GM18517 (cell line): Measurements from ENCODE around the gene LRRC8E.
"Not testable (repeated sequence)": the region's sequence is repeated elsewhere in the genome, so short reads cannot be mapped to it uniquely, and the experiment has no call there.

ENCODE experiments used
- ATAC-seq: cut with Tn5 transposase; IDR thresholded peaks from one replicate; pipeline ENCODE4 v1.9.1; 2021; ENCODE audit warnings: mild to moderate bottlenecking, moderate library complexity; ENCODE audit not compliant: unreplicated experiment

The LRRC8E gene

DNA sequence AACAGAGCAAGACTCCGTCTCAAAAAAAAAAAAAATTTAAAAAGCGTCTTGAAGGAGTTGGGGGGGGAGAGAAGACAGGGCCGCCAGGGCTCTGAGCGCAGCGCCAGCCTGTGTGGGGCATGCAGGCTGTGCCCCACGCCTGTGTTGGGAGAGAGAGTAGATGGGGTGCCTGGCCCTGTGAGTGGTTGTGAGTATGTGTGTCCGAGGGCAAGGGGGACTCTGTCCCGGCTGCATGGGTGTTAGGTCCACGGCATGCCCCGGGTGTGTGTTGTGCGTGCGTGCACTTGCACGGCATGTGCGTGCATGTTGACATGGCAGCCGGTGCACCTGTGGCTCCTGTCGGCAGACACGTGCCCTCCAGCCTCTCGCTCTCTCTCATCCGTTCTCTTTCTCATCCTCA lies 18.8 kb downstream of the LRRC8E start:
- no peak for ATAC-seq

DNA sequence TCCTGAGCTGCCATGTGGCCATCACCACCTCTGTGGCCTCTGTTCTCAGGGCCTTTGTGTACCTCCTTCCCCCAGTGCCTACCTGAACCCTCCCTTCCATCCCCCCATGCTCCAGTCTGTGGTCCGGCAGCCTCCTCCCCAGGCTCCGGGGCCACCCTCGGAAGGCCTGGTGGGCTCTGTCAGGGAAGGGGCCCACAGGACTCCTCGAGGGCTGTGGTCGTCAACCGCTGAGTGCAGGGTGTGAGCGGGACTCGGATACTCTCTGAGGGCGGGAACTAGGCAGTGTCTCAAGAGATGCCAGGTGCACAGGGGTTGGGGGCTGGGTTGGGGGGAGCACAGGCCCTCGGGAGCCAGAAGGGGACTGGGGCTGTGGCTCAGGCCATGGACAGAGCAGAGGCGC lies 19.2 kb downstream of the LRRC8E start:
- no peak for ATAC-seq

DNA sequence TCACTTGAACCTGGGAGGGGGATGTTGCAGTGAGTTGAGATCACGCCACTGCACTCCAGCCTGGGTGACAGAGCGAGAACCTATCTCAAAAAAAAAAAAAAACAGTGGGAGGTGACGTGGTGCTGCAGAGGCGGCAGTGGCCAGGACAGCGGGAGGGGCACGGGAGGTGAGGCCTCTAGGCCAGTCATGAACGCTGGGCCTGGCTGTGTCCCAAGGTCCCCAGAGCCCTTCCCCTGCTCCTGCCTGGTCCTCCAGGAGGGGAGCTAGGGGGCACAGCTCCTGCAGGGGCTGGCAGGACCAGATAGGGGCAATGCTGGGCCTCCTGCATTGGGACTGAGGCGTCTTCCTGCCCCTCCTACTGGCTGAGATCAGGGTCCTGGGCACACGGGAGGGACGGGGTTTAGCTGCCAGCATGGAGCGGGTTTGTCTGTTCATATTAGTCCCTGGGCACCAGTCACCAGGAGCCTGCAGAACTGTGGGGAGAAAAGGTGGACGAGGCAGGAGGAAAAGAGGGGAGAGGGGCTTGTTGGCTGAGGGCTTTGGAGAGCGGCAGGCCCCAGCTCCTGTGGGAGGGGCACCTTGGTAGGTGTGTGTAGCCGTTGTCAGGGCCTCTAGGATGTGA lies 19.9 kb downstream of the LRRC8E start:
- no peak for ATAC-seq

DNA sequence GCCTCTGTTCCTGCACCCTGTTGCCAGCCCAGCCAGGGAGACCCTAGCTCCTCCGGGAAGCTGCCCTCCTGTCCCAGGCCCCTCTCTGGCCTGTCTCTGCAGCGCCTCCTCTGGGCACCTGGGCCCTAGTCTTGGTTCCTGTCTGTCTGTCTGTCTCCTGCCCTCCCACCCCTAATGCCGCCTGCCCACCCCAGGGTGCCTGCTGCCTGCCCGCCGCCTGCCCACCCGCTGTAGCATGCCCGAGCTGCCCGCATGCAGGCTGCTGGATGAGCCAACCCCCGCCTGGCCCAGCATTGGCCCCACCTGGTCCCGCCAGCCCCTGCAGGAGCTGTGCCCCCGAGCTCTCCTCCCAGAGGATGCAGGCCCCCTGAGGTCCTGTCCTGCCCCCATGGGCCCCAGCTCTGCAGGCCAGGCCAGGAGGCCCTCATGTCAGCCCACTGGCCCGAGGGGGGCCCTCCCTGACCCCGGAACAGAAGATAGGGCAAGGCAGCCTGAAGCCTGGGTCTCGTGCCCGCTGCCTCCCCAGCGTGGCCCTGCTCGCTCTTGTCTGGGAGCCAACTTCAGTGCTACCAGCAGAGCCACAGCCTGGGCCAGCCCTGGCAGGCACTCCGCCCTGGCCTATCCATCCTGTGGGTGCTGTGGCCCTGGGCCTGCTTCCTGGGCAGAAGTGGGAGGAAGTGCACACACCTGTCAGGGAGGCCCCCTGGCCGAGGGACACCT lies 20.6 kb downstream of the LRRC8E start:
- no peak for ATAC-seq

DNA sequence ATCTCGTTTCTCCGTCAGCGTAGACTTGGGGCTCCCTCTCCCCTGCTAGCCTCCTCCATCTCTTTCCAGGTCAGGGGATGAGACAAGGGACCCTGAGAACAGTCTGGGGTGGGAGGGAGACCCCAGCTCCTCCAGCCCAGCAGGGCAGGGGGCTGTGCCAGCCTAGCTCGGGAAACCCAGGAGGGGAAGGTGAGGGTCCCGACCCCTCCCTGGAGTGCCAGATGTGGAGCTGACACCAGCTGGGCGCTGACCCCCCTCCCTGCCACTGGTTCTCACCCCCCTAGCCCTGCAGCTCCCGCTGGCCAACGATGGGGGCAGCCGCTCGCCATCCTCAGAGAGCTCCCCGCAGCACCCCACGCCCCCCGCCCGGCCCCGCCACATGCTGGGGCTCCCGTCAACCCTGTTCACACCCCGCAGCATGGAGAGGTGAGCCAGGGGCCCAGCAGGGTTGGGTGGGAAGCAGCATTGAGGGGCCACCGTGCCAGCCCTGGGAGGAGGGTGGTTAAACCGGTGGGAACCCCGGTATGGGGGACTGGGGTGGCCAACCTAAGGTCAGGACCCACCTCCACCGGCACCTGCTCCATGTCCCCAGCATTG lies 21.3 kb downstream of the LRRC8E start:
- ATAC-seq, result no peak

DNA sequence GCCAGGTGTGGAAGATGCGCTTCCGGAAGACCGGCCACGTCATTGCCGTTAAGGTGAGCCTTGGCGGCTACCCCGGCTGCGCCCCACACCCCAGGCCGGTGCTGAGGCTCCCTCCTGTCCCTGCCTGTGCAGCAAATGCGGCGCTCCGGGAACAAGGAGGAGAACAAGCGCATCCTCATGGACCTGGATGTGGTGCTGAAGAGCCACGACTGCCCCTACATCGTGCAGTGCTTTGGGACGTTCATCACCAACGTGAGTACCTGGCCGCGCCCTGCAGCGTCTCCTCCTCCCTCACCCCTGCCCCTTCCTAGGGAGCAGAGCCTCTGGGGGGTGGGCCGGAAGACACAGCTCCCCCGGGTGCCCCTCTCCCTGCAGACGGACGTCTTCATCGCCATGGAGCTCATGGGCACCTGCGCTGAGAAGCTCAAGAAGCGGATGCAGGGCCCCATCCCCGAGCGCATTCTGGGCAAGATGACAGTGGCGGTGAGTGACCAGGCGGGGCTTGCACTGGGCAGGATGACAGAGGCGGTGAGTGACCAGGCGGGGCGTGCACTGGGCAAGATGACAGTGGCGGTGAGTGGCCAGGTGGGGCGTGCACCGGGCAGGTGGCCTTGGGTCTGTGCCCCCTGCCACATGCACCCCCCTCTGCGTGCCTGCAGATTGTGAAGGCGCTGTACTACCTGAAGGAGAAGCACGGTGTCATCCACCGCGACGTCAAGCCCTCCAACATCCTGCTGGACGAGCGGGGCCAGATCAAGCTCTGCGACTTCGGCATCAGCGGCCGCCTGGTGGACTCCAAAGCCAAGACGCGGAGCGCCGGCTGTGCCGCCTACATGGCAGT lies 22.2 kb downstream of the LRRC8E start:
- ATAC-seq, result no peak

DNA sequence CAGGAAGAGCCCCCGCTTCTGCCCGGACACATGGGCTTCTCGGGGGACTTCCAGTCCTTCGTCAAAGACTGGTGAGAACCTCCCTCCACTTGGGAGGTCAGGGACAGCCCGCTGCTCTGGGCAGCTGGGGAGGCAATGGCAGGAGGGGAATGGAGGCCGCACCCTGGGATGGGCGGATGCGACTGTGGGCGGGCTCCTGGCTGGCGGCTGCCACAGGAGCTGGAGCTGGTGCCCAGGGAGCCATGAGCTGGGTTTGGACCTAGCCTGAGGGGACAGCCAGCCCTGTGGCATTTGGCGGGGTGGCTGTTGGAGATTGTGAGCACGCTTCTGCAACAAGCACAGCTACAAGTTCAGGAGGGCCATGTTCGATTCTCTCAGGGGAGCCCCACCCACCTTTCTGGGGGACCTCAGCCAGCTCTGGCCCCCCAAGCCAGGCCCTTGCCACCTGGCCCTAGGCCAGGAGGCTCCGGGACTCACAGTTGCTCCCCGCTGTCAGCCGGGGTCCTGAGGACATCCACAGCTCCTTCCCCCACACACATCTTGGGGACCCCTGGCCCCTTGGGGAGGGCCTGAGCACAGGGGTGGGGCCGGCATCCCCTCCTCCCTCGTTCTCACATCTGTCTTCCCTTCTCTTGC lies 23.3 kb downstream of the LRRC8E start:
- no peak for ATAC-seq

DNA sequence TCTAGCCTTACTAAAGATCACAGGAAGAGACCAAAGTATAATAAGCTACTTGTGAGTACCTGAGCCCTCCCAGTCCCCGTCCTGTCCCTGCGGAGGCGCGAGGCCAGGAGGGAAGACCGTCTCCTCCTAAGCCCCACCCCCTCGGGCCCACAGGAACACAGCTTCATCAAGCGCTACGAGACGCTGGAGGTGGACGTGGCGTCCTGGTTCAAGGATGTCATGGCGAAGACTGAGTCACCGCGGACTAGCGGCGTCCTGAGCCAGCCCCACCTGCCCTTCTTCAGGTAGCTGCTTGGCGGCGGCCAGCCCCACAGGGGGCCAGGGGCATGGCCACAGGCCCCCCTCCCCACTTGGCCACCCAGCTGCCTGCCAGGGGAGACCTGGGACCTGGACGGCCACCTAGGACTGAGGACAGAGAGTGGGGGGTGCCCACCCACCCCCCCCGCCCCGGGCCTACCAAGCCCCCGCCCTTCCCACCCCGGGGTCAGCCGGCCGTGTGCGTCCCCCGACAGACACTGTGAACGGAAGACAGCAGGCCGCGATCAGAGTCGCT lies 23.9 kb downstream of the LRRC8E start:
- ATAC-seq, result no peak

DNA sequence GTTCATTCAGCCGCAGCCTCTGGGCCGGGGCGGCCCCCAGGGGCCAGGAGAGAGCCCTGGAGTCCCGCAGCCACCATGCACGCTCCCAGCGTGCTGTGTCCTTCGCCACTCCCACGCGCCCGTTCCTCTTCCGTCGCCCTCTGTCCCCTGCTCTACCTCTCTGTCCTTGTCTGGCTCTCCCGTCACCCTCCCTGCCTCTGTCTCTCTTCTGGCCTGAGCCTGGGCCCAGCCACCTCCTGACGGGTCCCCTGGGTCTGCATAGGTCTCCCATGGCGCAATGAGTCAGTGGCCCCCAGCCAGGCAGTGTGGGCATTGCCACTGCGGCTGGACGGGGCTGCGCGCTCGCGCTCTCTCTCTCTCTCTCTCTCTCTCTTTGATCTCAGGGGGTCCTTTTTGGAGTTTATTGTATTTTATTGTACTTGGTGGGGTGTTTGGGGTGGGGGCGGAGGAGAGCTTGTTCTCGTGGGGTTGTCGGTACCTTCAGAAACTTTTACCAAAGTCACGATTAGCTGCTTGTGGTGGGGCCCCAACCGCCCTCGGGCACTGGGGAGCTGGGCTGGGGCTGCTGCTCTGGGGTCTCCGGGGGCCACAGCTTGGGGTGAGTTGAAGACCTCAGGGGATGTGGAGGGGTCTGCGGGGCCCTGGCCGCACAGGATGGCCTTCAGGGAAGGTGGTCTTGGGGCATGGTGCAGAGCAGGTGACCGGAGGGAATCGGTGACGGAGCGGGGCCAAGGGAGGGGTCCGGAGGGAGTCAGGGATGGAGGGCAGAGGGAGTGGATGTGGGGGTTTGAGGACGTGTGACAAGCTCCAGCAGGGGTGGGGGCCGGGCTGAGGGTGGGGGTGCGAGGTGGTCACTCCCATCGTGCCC lies 24.6 kb downstream of the LRRC8E start:
- no peak for ATAC-seq

DNA sequence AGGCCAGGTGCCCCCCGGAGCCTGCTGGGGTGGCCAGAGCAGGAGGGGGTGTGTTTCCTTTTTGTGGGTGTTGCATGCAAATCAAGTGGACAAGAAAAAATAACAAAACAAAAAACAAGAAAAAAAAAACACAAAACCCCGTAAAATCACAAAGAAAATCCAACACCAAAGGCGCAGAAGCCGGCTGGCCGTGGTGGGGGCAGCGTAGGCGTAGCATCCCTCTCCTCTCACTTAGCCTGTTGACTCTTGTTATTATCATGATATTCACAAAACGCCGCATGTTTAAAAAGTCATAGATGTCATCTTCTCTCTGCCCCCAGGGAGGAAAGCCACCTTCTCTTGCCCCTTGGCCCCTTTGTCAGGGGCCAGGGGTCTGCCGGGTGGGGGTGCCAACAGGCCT lies 25.3 kb downstream of the LRRC8E start:
- no peak for ATAC-seq

DNA sequence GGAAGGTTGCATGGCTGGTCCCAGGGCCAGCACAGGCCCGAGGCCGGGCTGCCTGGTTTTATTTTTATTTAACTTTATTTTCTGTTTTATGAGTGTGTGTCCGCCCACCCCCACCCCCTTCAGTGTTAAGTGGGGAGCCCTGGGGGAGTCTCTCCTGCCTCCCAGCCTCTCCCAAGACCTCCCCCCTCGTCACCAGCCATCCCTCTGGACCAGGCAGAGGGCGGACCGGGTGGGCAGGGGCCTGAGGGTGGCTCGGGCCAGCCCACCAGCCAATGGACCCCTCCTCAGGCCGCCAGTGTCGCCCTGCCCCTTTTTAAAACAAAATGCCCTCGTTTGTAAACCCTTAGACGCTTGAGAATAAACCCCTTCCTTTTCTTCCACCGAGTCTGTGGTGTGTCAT lies 25.8 kb downstream of the LRRC8E start:
- no peak for ATAC-seq

DNA sequence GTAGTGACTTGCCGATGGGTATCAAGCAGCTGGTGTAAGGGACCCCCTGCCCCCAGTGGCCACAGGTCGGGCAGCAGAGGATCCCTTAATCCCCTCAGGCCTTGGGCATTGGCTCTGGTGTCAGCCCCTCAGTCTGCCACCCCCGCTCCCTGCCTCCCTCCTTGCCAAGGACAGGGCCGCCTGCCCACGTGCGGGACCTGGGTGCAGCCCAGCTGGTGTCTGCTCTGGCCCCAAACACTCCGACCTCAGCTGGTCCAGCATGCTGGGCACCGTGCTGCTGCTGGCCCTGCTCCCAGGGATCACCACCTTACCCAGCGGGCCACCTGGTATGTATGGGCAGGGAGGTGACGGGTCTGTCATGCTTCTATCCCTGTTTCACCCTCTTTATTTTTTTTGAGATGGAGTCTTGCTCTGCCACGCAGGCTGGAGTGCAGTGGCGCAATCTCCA lies 26.3 kb downstream of the LRRC8E start, which contains the start of gene TGFBR3L:
TSS of gene TGFBR3L (plus strand) at position 233 of the 448 bp plus-strand sequence.
- no peak for ATAC-seq

DNA sequence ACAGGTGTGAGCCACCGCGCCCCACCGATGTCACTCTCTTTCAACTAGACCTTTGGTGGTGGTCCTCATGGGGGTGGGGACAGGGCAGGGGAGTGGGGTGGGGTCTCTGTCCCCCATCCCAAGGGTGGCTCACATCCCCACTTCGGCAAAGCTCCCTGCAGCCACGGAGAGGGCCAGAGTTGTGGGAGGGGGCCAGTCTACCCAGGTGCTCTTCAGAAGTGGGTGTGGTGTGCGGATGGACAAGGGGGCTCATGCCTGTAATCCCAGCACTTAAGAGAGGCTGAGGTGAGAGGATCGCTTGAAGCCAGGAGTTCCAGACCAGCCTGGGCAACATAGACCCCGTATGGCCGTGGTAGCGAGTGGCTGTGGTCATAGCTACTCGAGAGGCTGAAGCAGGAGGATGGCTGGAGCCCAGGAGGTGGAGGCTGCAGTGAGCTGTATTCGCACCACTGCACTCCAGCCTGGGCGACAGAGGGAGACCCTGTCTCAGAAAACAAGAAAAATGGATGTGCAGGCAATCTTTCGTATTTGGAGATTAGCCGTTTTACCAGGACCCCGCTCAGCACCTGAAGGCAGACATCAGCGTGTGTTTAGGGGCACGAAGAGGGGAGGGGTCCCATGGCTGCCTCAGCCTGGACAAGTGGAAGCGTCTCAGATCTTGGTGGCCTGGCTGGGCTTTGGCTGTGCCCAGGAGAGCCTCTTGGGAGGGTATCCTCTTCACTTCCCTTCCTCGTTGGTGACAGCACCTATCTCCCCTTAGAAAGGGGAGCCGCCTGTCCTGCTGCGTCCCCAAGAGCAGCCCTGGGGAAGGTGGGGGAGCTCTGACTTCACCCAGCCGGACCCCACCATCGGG lies 27.2 kb downstream of the LRRC8E start:
- ATAC-seq, result no peak

DNA sequence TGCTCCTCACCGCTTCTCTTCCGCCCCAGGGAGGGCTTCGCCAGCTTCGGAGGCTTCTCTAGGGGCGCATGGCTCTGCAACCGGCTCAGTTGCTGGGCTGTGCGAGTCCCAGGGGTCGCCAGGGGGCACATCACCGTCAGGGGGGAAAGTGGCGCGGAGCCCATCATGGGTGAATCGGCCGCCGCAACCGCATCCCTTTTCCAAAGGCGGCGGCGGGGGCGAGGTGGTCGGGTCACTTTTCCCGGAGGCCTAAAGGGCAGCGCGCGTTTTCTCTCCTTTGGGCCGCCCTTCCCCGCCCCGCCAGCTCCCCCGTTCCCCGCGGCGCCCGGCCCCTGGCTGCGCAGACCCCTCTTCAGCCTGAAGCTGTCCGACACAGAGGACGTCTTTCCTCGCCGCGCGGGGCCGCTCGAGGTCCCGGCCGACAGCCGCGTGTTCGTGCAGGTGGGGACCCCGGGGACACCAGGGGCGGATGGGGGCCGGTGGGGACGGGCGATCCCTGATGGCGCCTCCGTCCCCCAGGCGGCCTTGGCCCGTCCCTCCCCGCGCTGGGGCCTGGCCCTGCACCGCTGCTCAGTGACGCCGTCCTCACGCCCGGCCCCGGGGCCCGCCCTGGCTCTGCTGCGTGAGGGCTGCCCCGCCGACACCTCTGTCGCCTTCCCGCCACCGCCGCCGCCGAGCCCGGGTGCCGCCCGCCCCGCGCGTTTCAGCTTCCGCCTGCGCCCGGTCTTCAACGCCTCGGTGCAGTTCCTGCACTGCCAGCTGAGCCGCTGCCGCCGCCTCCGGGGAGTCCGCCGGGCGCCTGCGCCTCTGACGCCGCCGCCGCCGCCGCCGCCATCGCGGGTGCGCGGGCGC lies 28.0 kb downstream of the LRRC8E start:
- no peak for ATAC-seq

DNA sequence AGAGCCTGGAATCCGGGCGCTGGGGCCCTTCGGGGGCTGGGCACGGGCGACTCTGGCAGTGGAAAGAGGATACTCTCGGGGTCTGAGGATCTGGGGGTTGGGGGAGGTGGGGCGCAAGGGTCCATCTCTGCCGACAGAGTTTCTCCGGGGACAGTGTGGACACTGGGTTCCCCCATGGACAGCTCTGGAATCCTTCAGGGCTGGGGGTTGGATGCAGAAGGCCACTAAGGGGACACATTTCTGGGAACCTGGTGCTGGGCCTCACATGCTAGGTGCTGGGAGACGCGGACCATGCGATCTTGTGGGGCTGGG lies 28.6 kb downstream of the LRRC8E start:
- no peak for ATAC-seq

DNA sequence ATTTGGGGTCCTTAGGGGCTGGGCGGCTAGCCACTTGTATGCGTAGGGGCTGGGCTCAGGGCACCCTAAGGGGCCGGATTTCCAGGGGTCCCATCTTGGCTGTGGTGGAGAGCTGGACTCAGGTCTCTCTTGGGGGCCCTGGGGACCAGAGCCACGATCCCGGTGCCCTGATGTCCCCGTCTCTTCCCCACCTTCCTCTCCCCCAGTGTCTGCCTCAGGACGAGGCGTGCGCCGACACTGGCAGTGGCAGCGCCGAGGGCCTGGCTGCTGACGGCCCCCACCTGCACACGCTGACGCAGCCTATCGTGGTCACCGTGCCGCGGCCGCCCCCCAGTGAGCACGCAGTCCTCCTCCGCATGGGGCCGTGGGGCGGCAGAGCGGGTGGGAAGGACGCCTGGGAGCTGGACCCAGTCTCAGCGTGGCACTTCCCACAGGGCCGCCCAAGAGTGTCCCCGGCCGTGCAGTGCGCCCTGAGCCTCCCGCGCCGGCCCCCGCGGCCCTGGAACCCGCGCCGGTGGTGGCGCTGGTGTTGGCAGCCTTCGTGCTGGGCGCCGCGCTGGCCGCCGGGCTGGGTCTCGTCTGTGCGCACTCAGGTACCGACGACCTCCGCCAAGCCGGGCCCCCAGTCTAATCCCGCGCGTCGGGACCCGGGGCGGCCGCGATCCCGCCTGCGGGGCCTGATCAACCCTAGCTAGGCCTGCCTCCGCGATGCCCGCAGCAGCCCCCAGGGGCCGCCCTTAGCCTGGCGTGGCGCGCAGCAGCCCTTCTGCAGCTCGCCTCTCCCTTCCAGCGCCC lies 29.2 kb downstream of the LRRC8E start:
- no peak for ATAC-seq

DNA sequence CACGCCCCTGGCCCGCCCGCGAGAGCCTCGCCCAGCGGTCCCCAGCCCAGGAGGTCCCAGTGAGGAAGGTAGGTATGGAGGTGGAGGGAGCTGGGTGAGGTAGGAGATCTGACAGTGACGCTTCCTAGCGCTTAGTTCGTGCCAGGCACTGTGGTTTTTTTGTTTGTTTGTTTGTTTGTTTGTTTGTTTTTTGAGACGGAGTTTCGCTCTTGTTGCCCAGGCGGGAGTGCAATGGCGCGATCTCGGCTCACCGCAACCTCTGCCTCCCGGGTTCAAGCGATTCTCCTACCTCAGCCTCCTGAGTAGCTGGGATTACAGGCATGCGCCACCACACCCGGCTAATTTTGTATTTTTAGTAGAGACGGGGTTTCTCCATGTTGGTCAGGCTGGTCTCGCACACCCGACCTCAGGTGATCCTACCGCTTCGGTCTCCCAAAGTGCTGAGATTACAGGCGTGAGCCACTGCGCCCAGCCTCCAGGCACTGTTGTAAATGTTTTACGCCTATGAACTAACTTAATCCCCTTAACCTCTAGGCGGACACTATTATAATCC lies 29.8 kb downstream of the LRRC8E start:
- not testable (repeated sequence) for ATAC-seq
